CD4-positive, alpha-beta memory T cell (primary cell): ENCODE data around the gene MXD4. TPM values are rescaled to one million over a fixed set of nuclear protein-coding genes. Genes with fewer than 3 reads are reported as not detected.

ENCODE experiments used
- CTCF ChIA-PET: fragments of 350-600 bp; sonication (Branson Sonifier 250); formaldehyde crosslinking; loops from one replicate; lab custom pipeline; 2021; ENCODE audit warnings: inconsistent platforms; ENCODE audit not compliant: partially characterized antibody; lab: Charles Lee
- POLR2A ChIA-PET: fragments of 350-600 bp; sonication (Branson Sonifier 250); formaldehyde crosslinking; loops from one replicate; lab custom pipeline; 2021; ENCODE audit not compliant: partially characterized antibody; lab: Charles Lee
- DNase-seq, 5 donors: peaks; one replicate each; pipeline versions ENCODE4 v3.0.0 to v3.0.0-alpha.2; 2020 to 2022; ENCODE audit warnings: mixed read lengths in 1 of 5
- H3K27ac ChIP-seq: one replicate; pipeline ENCODE4 v1.7.0; 2013; ENCODE audit warnings: low read depth, low read length
- H3K27me3 ChIP-seq: 2 replicates; pipeline ENCODE4 v1.7.0; 2013; ENCODE audit warnings: mild to moderate bottlenecking, low read length, moderate library complexity; ENCODE audit not compliant: insufficient read depth
- H3K36me3 ChIP-seq: 2 replicates; pipeline ENCODE4 v1.7.0; 2013; ENCODE audit warnings: mild to moderate bottlenecking, low read length, moderate library complexity; ENCODE audit not compliant: insufficient read depth
- H3K4me1 ChIP-seq: 2 replicates; pipeline ENCODE4 v1.7.0; 2013; ENCODE audit warnings: mild to moderate bottlenecking, low read length, moderate library complexity; ENCODE audit not compliant: insufficient read depth
- H3K4me3 ChIP-seq, 2 donors: one replicate each; pipeline ENCODE4 v1.7.0; 2013; ENCODE audit warnings: low read length in 2 of 2, mild to moderate bottlenecking in 1 of 2
- H3K9me3 ChIP-seq, 2 donors: one replicate each; pipeline ENCODE4 v1.7.0; 2013; ENCODE audit warnings: low read length in 2 of 2, control low read depth in 1 of 2; ENCODE audit not compliant: control insufficient read depth in 1 of 2
- H3K27ac Mint-ChIP-seq, 7 donors: one replicate each; pipeline ENCODE4 v1.8.0; 2020 to 2021; ENCODE audit warnings: mixed read lengths in 7 of 7, mild to moderate bottlenecking in 6 of 7, inconsistent platforms in 3 of 7, moderate library complexity in 3 of 7
- H3K27me3 Mint-ChIP-seq, 2 donors: one replicate each; pipeline ENCODE4 v1.8.0; 2020 to 2021; ENCODE audit warnings: mixed read lengths in 2 of 2
- H3K36me3 Mint-ChIP-seq, 2 donors: one replicate each; pipeline ENCODE4 v1.8.0; 2020 to 2021; ENCODE audit warnings: mixed read lengths in 2 of 2, inconsistent platforms in 1 of 2, mild to moderate bottlenecking in 1 of 2
- H3K4me1 Mint-ChIP-seq, 4 donors: one replicate each; pipeline ENCODE4 v1.8.0; 2020 to 2021; ENCODE audit warnings: mixed read lengths in 4 of 4, mild to moderate bottlenecking in 1 of 4
- H3K4me3 Mint-ChIP-seq, 8 donors: one replicate each; pipeline ENCODE4 v1.8.0; 2020 to 2021; ENCODE audit warnings: mixed read lengths in 8 of 8, mild to moderate bottlenecking in 7 of 8, moderate library complexity in 6 of 8, inconsistent platforms in 3 of 8
- H3K9me3 Mint-ChIP-seq, 8 donors: one replicate each; pipeline ENCODE4 v1.8.0; 2020 to 2021; ENCODE audit warnings: mixed read lengths in 8 of 8, mild to moderate bottlenecking in 5 of 8, inconsistent platforms in 3 of 8, moderate library complexity in 1 of 8
- intact Hi-C: fragments of 100-400 bp; cut with micrococcal nuclease; formaldehyde crosslinking; loops from one replicate; pipeline ENCODE4 v1.15.1; 2023
- polyA plus RNA-seq, 2 donors: library from polyadenylated mRNA; unstranded; fragments of 300-500 nt; fragmentation: Illumina TruSeq; gene quantifications; one replicate each; pipeline ENCODE4 v1.2.3, GENCODE V29; 2021
- total RNA-seq, 2 experiments: library from RNA; stranded (reverse); gene quantifications; one replicate each; pipeline ENCODE4 v1.2.3, GENCODE V29; 2021

The MXD4 gene
- total and polyA plus RNA-seq, 4 experiments from 2014 or later = 31.9 to 67.5 (median 57.7) TPM

DNA sequence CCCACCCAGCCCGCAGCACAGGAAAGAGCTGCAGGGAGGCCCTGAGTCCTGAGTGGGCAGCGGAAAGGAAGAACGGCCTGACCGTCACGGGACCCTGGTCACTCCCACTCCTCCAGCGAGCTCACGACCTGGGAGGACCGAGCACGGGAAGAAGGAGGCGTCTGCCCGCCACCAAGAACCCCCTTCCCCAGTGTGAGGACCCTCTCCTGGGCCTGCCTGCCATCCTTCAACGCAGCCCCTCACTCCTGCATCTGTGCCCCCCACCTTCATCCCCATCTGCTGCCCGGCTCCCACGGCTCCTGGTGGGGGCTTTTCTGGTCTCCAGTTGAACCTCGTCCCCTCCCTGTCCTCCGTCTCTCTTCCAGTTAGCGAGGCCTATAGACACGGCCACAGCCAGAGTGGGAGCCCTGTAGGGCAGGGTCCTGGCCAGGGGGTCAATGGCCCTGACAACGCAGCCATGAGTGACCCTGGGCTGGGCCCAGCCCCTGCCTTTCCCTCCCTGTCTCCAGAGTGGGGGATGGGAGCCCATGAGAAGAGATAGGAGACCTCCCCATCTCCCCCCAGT lies 41.3 kb upstream of the MXD4 start:
- H3K4me3 ChIP-seq = no peak overlapping the region
- H3K36me3 Mint-ChIP-seq = peaks cover 23 to 33% of the 10 kb centered on the region in 2 donors
- ChIA-PET CTCF (interaction anchor here (1.7 kb wide), 1 partner anchor 83 kb away, joined by 4 read pairs; no protein-coding TSS in a partner anchor), POLR2A (no interaction called here)
- DNase-seq = no peak
- intact Hi-C loops = no loop called here
- no peaks in the 10 kb centered on the region for H3K4me1 ChIP-seq
- H3K9me3 ChIP-seq = no peaks in the 10 kb centered on the region
- H3K27me3 ChIP-seq = no peaks in the 10 kb centered on the region
- H3K9me3 Mint-ChIP-seq = peaks cover 0 to 9% (median 6%) of the 10 kb centered on the region in 8 donors
- H3K27ac Mint-ChIP-seq = peak overlapping the region in 2 of 7 donors; percentile 13 to 63
- no peak overlapping the region for H3K27ac ChIP-seq
- peaks cover 6% of the 10 kb centered on the region for H3K36me3 ChIP-seq
- no peaks in the 10 kb centered on the region for H3K27me3 Mint-ChIP-seq
- H3K4me3 Mint-ChIP-seq = no peak overlapping the region
- peaks cover 0 to 5% (median under 1%) of the 10 kb centered on the region in 4 donors for H3K4me1 Mint-ChIP-seq

DNA sequence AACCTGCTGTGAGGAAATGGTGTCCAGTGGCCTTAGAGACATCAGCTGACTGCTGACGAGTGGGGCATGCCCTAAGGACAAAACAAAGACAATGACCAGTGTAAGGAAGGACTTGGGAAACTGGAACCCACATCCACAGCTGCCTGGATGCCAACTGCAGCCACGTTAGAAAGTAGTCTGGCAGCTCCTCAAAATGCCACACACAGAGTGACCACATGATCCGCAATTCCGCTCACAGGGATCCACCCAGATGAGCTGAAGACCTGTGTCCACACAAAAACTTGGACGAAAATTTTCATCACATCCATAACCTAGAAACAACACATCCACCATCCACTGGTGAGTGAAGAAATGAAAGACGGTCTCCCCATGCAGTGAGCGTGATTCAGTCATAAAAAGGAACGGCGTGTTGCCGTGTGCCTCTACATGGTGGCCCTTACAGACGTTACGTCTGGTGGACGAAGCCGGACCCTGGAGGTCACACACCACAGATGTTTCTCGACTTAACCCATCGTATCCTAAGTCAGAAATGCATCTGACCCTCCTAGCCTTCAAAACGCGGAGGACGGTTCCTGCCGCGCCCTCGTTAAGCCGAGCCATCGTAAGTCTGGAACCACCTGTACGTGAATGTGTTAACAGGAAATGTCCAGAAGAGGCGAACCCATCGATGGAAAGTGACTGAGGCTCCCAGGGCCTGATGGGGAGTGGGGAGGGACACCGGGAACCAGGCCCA lies 40.6 kb upstream of the MXD4 start:
- Histone ChIP-seq H3K27ac (no peak overlapping the region), H3K36me3 (peaks cover 6% of the 10 kb centered on the region), H3K4me3 (no peak overlapping the region), H3K9me3 (no peaks in the 10 kb centered on the region), H3K4me1 (no peaks in the 10 kb centered on the region), H3K27me3 (no peaks in the 10 kb centered on the region)
- ChIA-PET CTCF (interaction anchor here (1.7 kb wide), 1 partner anchor 82 kb away, joined by 4 read pairs; no protein-coding TSS in a partner anchor), POLR2A (no interaction called here)
- peak overlapping the region in 2 of 7 donors; percentile 30 to 67 for H3K27ac Mint-ChIP-seq
- no peaks in the 10 kb centered on the region for H3K27me3 Mint-ChIP-seq
- peaks cover 4 to 12% (median 5%) of the 10 kb centered on the region in 4 donors for H3K4me1 Mint-ChIP-seq
- no peak overlapping the region for H3K4me3 Mint-ChIP-seq
- intact Hi-C loops = no loop called here
- no peak for DNase-seq
- peaks cover 0 to 7% (median 3%) of the 10 kb centered on the region in 8 donors for H3K9me3 Mint-ChIP-seq
- peaks cover 23 to 27% of the 10 kb centered on the region in 2 donors for H3K36me3 Mint-ChIP-seq

DNA sequence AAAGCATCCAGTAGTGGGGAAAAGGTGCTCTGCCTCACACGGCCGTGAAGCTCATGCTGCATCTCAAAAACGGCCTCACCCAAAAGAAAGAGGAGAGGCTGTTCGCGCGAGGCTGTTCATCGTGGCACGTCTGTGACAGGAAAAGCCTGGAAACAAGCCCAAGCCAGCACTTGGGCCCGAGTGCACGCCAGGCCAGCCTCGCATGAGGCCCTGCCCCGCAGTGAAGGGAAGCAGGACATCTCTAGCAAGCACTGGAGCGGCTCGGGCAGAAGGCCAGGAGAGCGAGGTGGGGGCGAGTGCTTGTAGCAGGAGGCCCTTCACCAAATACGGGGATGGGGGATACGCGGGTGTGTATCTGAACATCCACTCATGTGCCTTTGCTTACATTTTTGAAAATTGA lies 39.9 kb upstream of the MXD4 start:
- Mint-ChIP-seq H3K36me3 (peaks cover 22 to 25% of the 10 kb centered on the region in 2 donors), H3K9me3 (peaks cover 0 to 8% (median 1%) of the 10 kb centered on the region in 8 donors), H3K27me3 (no peaks in the 10 kb centered on the region), H3K4me1 (peaks cover 6 to 15% (median 7%) of the 10 kb centered on the region in 4 donors), H3K27ac (peak overlapping the region in 1 of 7 donors; percentile 32), H3K4me3 (no peak overlapping the region)
- ChIA-PET POLR2A (no interaction called here), CTCF (interaction anchor here (1.7 kb wide), 1 partner anchor 82 kb away, joined by 4 read pairs; no protein-coding TSS in a partner anchor)
- intact Hi-C loops = no loop called here
- H3K36me3 ChIP-seq = peaks cover 6% of the 10 kb centered on the region
- H3K9me3 ChIP-seq = no peaks in the 10 kb centered on the region
- no peaks in the 10 kb centered on the region for H3K27me3 ChIP-seq
- H3K4me1 ChIP-seq = no peaks in the 10 kb centered on the region
- H3K4me3 ChIP-seq = no peak overlapping the region
- no peak overlapping the region for H3K27ac ChIP-seq
- no peak for DNase-seq

DNA sequence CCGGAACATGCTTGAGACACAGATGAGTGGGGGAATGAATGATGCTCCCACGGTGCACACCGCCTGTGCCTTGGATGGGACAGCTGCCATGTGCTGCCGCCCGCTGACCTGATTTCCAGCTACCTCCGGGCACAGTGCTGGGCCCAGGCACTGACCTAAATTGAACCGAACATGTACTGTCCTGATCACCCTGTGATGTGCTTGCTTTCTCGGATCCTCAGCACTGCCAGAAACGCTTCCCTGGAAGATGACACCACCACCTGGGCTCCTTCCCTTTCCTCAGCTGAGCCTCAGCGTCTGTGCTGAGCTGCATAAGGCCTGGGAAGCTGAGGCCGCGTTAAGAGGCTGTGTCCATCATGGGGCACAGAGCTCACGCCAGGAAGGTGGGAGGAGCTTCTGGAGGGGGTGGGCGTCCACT lies 39.3 kb upstream of the MXD4 start:
- no peak overlapping the region for H3K4me3 ChIP-seq
- no peaks in the 10 kb centered on the region for H3K9me3 ChIP-seq
- H3K27me3 ChIP-seq = no peaks in the 10 kb centered on the region
- H3K4me1 ChIP-seq = no peaks in the 10 kb centered on the region
- peaks cover 20 to 22% of the 10 kb centered on the region in 2 donors for H3K36me3 Mint-ChIP-seq
- CTCF ChIA-PET = no interaction called here
- peaks cover 0 to 8% (median 0%) of the 10 kb centered on the region in 8 donors for H3K9me3 Mint-ChIP-seq
- POLR2A ChIA-PET = no interaction called here
- H3K27ac Mint-ChIP-seq = peak overlapping the region in 2 of 7 donors; percentile 12 to 19
- peaks cover 6 to 15% (median 7%) of the 10 kb centered on the region in 4 donors for H3K4me1 Mint-ChIP-seq
- no peaks in the 10 kb centered on the region for H3K27me3 Mint-ChIP-seq
- peaks cover 6% of the 10 kb centered on the region for H3K36me3 ChIP-seq
- no peak overlapping the region for H3K4me3 Mint-ChIP-seq
- H3K27ac ChIP-seq = no peak overlapping the region
- intact Hi-C loops = no loop called here
- DNase-seq = no peak

DNA sequence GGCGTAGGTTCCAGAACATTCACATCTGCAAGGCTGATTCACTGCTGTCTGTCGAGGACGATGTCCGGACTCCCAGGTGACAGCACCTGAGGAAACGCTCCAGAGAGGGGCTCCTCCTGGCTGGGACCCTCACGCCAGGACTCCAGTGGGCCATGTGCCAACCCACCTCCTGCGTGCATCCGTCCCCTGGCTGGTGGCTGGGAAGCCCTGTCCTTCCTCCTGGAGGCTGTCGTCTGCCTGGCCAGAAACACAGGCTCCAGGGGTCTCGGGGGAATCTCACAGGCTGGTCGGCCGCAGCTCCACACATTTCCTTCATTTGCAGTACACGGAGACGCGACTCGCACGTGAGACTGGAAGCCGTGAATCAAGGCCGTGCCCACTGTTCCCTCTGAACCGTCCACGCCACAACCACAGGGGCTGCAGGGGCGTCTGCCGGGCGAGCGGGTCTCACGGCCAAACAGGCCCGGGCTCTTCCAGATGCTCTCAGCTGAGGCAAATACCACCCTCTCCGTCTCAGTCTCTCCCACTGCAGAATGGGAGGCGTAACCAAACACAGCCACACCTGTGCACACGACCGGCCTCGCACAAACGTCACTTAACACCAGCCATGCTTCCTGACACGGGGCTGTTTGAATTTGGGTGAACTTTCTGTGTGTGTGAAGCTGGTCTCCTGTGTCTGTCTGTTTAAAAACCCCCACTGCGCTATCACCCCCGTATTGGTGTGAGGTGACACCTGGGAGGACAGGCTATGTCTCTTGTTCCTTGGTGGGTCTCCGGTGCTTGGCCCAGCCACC lies 38.7 kb upstream of the MXD4 start:
- Histone ChIP-seq H3K36me3 (peaks cover 2% of the 10 kb centered on the region), H3K27me3 (no peaks in the 10 kb centered on the region), H3K4me3 (no peak overlapping the region), H3K4me1 (no peaks in the 10 kb centered on the region), H3K27ac (no peak overlapping the region), H3K9me3 (no peaks in the 10 kb centered on the region)
- peaks cover 0 to 8% (median 0%) of the 10 kb centered on the region in 8 donors for H3K9me3 Mint-ChIP-seq
- peaks cover 18 to 20% of the 10 kb centered on the region in 2 donors for H3K36me3 Mint-ChIP-seq
- intact Hi-C loops = no loop called here
- peaks cover 7 to 18% (median 11%) of the 10 kb centered on the region in 4 donors for H3K4me1 Mint-ChIP-seq
- peak overlapping the region in 2 of 7 donors; percentile 4 to 72 for H3K27ac Mint-ChIP-seq
- ChIA-PET CTCF (no interaction called here), POLR2A (no interaction called here)
- H3K27me3 Mint-ChIP-seq = no peaks in the 10 kb centered on the region
- H3K4me3 Mint-ChIP-seq = no peak overlapping the region
- no peak for DNase-seq

DNA sequence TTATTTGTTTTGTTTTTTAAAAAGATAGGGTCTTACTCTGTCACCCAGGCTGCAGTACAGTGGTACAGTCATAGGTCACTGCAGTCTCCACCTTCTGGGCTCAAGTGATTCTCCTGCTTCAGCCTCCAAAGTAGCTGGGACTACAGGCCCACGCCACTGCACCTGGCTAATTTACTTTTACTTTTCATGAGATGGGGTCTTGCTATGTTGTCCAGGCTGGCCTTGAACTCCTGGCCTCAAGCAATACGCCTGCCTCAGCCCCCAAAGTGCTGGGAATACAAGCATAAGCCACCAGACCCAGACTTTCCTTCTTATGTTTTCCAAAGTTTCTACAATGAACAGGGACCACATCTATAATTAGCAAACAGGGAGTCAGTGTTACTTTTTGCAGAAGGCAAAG lies 37.9 kb upstream of the MXD4 start:
- no peaks in the 10 kb centered on the region for H3K27me3 ChIP-seq
- intact Hi-C loops = no loop called here
- CTCF ChIA-PET = no interaction called here
- DNase-seq = no peak
- H3K36me3 ChIP-seq = no peaks in the 10 kb centered on the region
- Mint-ChIP-seq H3K27me3 (no peaks in the 10 kb centered on the region), H3K9me3 (peaks cover 0 to 8% (median 0%) of the 10 kb centered on the region in 8 donors), H3K36me3 (peaks cover 15 to 20% of the 10 kb centered on the region in 2 donors), H3K27ac (peak overlapping the region; percentile 7 to 88 (median 72)), H3K4me1 (peaks cover 10 to 24% (median 16%) of the 10 kb centered on the region in 4 donors), H3K4me3 (no peak overlapping the region)
- no peak overlapping the region for H3K27ac ChIP-seq
- H3K9me3 ChIP-seq = no peaks in the 10 kb centered on the region
- POLR2A ChIA-PET = no interaction called here
- H3K4me1 ChIP-seq = peaks cover 3% of the 10 kb centered on the region
- no peak overlapping the region for H3K4me3 ChIP-seq
